Nephron progenitor cell (in vitro differentiated cells): ENCODE measurements around the gene MOV10L1.

ENCODE experiments used
- DNase-seq: peaks from one replicate; pipeline ENCODE4 v3.0.0; 2021
- H3K27ac Mint-ChIP-seq: 2 replicates; pipeline ENCODE4 v1.8.0; 2021; ENCODE audit warnings: mild to moderate bottlenecking, moderate library complexity, mixed read lengths
- H3K27me3 Mint-ChIP-seq: 2 replicates; pipeline ENCODE4 v1.8.0; 2021; ENCODE audit warnings: mild to moderate bottlenecking, low read depth, mixed read lengths; ENCODE audit not compliant: poor library complexity
- H3K36me3 Mint-ChIP-seq: 2 replicates; pipeline ENCODE4 v1.8.0; 2021; ENCODE audit warnings: low read depth, mixed read lengths
- H3K4me1 Mint-ChIP-seq: 2 replicates; pipeline ENCODE4 v1.8.0; 2021; ENCODE audit warnings: mixed read lengths
- H3K4me3 Mint-ChIP-seq: 2 replicates; pipeline ENCODE4 v1.8.0; 2021; ENCODE audit warnings: mild to moderate bottlenecking, moderate library complexity, mixed read lengths
- H3K9me3 Mint-ChIP-seq: 2 replicates; pipeline ENCODE4 v1.8.0; 2021; ENCODE audit warnings: mild to moderate bottlenecking, moderate library complexity, mixed read lengths
- CTCF ChIP-seq: fragments of 200-600 bp; sonication (generic); IDR thresholded peaks from 2 replicates; pipeline ENCODE4 v1.5.0; 2021; ENCODE audit warnings: antibody characterized with exemption

MOV10L1 gene

GRCh38 chr22:50046019-50046415, 43.8 kb upstream of the MOV10L1 start:
- H3K27ac Mint-ChIP-seq = no peak overlapping the region
- peaks cover 28% of the 10 kb centered on the region for H3K9me3 Mint-ChIP-seq
- no peak for TF ChIP-seq CTCF
- no peak overlapping the region for H3K4me3 Mint-ChIP-seq
- H3K27me3 Mint-ChIP-seq = peaks cover 19% of the 10 kb centered on the region
- H3K4me1 Mint-ChIP-seq = peaks cover 19% of the 10 kb centered on the region
- H3K36me3 Mint-ChIP-seq = peaks cover 9% of the 10 kb centered on the region
- no peak for DNase-seq

GRCh38 chr22:50046481-50047245, 43.1 kb upstream of the MOV10L1 start:
- H3K27ac Mint-ChIP-seq = no peak overlapping the region
- H3K9me3 Mint-ChIP-seq = peaks cover 27% of the 10 kb centered on the region
- H3K4me1 Mint-ChIP-seq = peaks cover 19% of the 10 kb centered on the region
- peaks cover 9% of the 10 kb centered on the region for H3K36me3 Mint-ChIP-seq
- DNase-seq = no peak
- no peak for TF ChIP-seq CTCF
- H3K27me3 Mint-ChIP-seq = peaks cover 25% of the 10 kb centered on the region
- no peak overlapping the region for H3K4me3 Mint-ChIP-seq

- Mint-ChIP-seq H3K27ac (no peak overlapping the region), H3K27me3 (peaks cover 26% of the 10 kb centered on the region), H3K4me1 (peaks cover 19% of the 10 kb centered on the region), H3K4me3 (no peak overlapping the region), H3K9me3 (peaks cover 29% of the 10 kb centered on the region), H3K36me3 (peaks cover 9% of the 10 kb centered on the region)
- no peak for DNase-seq
- no peak for TF ChIP-seq CTCF
These were observed 42.5 kb upstream of the MOV10L1 start for GRCh38 chr22:50047346-50047745.

- no peak for DNase-seq
- peaks cover 19% of the 10 kb centered on the region for H3K4me1 Mint-ChIP-seq
- no peak for TF ChIP-seq CTCF
- H3K4me3 Mint-ChIP-seq = no peak overlapping the region
- peaks cover 29% of the 10 kb centered on the region for H3K9me3 Mint-ChIP-seq
- H3K36me3 Mint-ChIP-seq = peaks cover 5% of the 10 kb centered on the region
- H3K27me3 Mint-ChIP-seq = peaks cover 20% of the 10 kb centered on the region
- no peak overlapping the region for H3K27ac Mint-ChIP-seq
These were observed 41.6 kb upstream of the MOV10L1 start for GRCh38 chr22:50048061-50048765.

- no peak for TF ChIP-seq CTCF
- Mint-ChIP-seq H3K9me3 (peaks cover 29% of the 10 kb centered on the region), H3K27ac (no peak overlapping the region)
These were observed 41.0 kb upstream of the MOV10L1 start for GRCh38 chr22:50048836-50049235.

More at GRCh38 chr22:50048836-50049235, 41.0 kb upstream of the MOV10L1 start:
- DNase-seq = no peak
- Mint-ChIP-seq H3K4me3 (no peak overlapping the region), H3K36me3 (peaks cover 6% of the 10 kb centered on the region), H3K27me3 (peaks cover 18% of the 10 kb centered on the region), H3K4me1 (peaks cover 15% of the 10 kb centered on the region)
